Body of pancreas (tissue), 4 donors: ENCODE measurements around the gene POLG.

ENCODE experiments used
- CTCF ChIP-seq, 7 experiments: fragments of 450-650 bp in 4 of 7; fragments of 200-600 bp in 3 of 7; sonication (generic) in 3 of 7; IDR thresholded peaks; one replicate each; pipeline ENCODE4 v1.5.1; 2016 to 2019; ENCODE audit warnings: antibody characterized with exemption in 7 of 7
- POLR2A ChIP-seq, 3 donors: fragments of 450-650 bp; IDR thresholded peaks; one replicate each; pipeline ENCODE4 v1.6.1; 2016; ENCODE audit warnings: antibody characterized with exemption in 3 of 3, mild to moderate bottlenecking in 2 of 3

- TF ChIP-seq CTCF (IDR thresholded peaks at IDR 0.05) (no peak), POLR2A (IDR thresholded peaks at IDR 0.05) (no peak)
These were observed 17.4 kb downstream of the POLG start for GRCh38 chr15:89317186-89317720.
